Smooth muscle cell (in vitro differentiated cells): Measurements from ENCODE around the gene CDK12. TPM values are rescaled to one million over a fixed set of nuclear protein-coding genes. Genes with fewer than 3 reads are reported as not detected.
A peak's percentile ranks its signal among the peaks of the same experiment; 100 is the strongest.
"Not testable (repeated sequence)": the region's sequence is repeated elsewhere in the genome, so short reads cannot be mapped to it uniquely, and the experiment has no call there.

ENCODE experiments used
- DNase-seq: peaks from one replicate; lab custom pipeline; 2025; ENCODE audit not compliant: unreplicated experiment; lab: John Stamatoyannopoulos, UW
- H2AFZ ChIP-seq: fragments of 200-600 bp; sonication (generic); 2 replicates; pipeline ENCODE4 v1.6.0; 2016; ENCODE audit warnings: antibody characterized with exemption, low read depth, mild to moderate bottlenecking
- H3F3A ChIP-seq: fragments of 200-600 bp; sonication (generic); 2 replicates; pipeline ENCODE4 v1.6.0; 2017; ENCODE audit warnings: antibody characterized with exemption, low read depth
- H3K27ac ChIP-seq: fragments of 200-600 bp; sonication (generic); 2 replicates; pipeline ENCODE4 v1.5.1; 2016; ENCODE audit warnings: low read depth, mild to moderate bottlenecking
- H3K27me3 ChIP-seq: fragments of 200-600 bp; sonication (generic); 2 replicates; pipeline ENCODE4 v1.6.1; 2016; ENCODE audit warnings: low read depth, mild to moderate bottlenecking
- H3K36me3 ChIP-seq: fragments of 200-600 bp; sonication (generic); 2 replicates; pipeline ENCODE4 v1.5.1; 2016; ENCODE audit warnings: low read depth
- H3K4me1 ChIP-seq: fragments of 200-600 bp; sonication (generic); 2 replicates; pipeline ENCODE4 v1.5.1; 2016; ENCODE audit warnings: low read depth
- H3K4me2 ChIP-seq: fragments of 200-600 bp; sonication (generic); 2 replicates; pipeline ENCODE4 v1.6.0; 2016; ENCODE audit warnings: mild to moderate bottlenecking
- H3K4me3 ChIP-seq: fragments of 200-600 bp; sonication (generic); 2 replicates; pipeline ENCODE4 v1.5.1; 2016; ENCODE audit warnings: mild to moderate bottlenecking
- H3K79me2 ChIP-seq: fragments of 200-600 bp; sonication (generic); 2 replicates; pipeline ENCODE4 v1.6.0; 2016; ENCODE audit warnings: low read depth, mild to moderate bottlenecking
- H3K9ac ChIP-seq: fragments of 200-600 bp; sonication (generic); 2 replicates; pipeline ENCODE4 v1.6.0; 2016; ENCODE audit warnings: low read depth
- H3K9me3 ChIP-seq: fragments of 200-600 bp; sonication (generic); replicated peaks from 2 replicates; pipeline ENCODE4 v1.5.1; 2016; ENCODE audit warnings: low read depth
- H4K20me1 ChIP-seq: fragments of 200-600 bp; sonication (generic); 2 replicates; pipeline ENCODE4 v1.6.0; 2016; ENCODE audit warnings: low read depth
- WGBS: methylation state at CpG from one replicate; pipeline ENCODE4 v1.1.7; 2016; ENCODE audit warnings: low lambda C conversion rate; 5-methylcytosine and 5-hydroxymethylcytosine counted together
- polyA plus RNA-seq: library from polyadenylated mRNA; unstranded; fragments of >200 nt; fragmentation: Nextera tagmentation; extraction: Ambion mirVana; gene quantifications from 2 replicates; pipeline ENCODE4 v1.2.1, GENCODE V29; 2016
- total RNA-seq: library from RNA; depleted of rRNA; stranded (reverse); fragments of >200 nt; gene quantifications from 2 replicates; pipeline ENCODE4 v1.2.3, GENCODE V29; 2014
- TF ChIP-seq, protein P1 (sequence below): fragments of 200-600 bp; sonication (generic); IDR thresholded peaks from 2 replicates; pipeline ENCODE4 v1.5.1; 2017; ENCODE audit warnings: borderline replicate concordance, mild to moderate bottlenecking, antibody characterized with exemption; ENCODE audit not compliant: insufficient read depth, poor library complexity, severe bottlenecking

Gene CDK12
- 31.9 and 37.7 TPM in 2 replicates for total RNA-seq
- 5.8 and 7.1 TPM in 2 replicates for polyA plus RNA-seq

- Histone ChIP-seq H3F3A (no peaks in the 10 kb centered on the region), H3K4me3 (peak within 1 kb of the TSS; percentile 80), H3K9ac (peak within 1 kb of the TSS; percentile 99), H3K4me1 (peaks cover 14% of the 10 kb centered on the region), H3K79me2 (peaks cover 45% of the 10 kb centered on the region), H3K9me3 (no peaks in the 10 kb centered on the region), H3K36me3 (no peaks in the 10 kb centered on the region), H3K4me2 (peak within 1 kb of the TSS; percentile 92), H3K27me3 (no peaks in the 10 kb centered on the region), H4K20me1 (peaks cover 44% of the 10 kb centered on the region), H2AFZ (peak within 1 kb of the TSS; percentile 98), H3K27ac (peak within 1 kb of the TSS; percentile 98)
- DNase-seq = peak; percentile 84
- 3% methylated on average over 46 of the region's 51 CpGs for WGBS
- TF ChIP-seq, protein P1, sequence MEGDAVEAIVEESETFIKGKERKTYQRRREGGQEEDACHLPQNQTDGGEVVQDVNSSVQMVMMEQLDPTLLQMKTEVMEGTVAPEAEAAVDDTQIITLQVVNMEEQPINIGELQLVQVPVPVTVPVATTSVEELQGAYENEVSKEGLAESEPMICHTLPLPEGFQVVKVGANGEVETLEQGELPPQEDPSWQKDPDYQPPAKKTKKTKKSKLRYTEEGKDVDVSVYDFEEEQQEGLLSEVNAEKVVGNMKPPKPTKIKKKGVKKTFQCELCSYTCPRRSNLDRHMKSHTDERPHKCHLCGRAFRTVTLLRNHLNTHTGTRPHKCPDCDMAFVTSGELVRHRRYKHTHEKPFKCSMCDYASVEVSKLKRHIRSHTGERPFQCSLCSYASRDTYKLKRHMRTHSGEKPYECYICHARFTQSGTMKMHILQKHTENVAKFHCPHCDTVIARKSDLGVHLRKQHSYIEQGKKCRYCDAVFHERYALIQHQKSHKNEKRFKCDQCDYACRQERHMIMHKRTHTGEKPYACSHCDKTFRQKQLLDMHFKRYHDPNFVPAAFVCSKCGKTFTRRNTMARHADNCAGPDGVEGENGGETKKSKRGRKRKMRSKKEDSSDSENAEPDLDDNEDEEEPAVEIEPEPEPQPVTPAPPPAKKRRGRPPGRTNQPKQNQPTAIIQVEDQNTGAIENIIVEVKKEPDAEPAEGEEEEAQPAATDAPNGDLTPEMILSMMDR = no peak
Measured at GRCh38 chr17:39461113-39461925, at the start of gene CDK12. CDK12 (plus strand) TSS chr17:39461486; CDS start chr17:39462072, 586 bp downstream.

- TF ChIP-seq, protein P1 = no peak
- DNase-seq = no peak
- Histone ChIP-seq H3K27ac (no peak overlapping the region), H2AFZ (no peak overlapping the region), H3K4me1 (no peaks in the 10 kb centered on the region), H3K9ac (no peak overlapping the region), H3K36me3 (peaks cover 28% of the 10 kb centered on the region), H3K4me3 (no peak overlapping the region), H3F3A (no peaks in the 10 kb centered on the region), H4K20me1 (no peaks in the 10 kb centered on the region), H3K4me2 (no peak overlapping the region), H3K9me3 (no peaks in the 10 kb centered on the region), H3K27me3 (no peaks in the 10 kb centered on the region), H3K79me2 (no peaks in the 10 kb centered on the region)
- 92% methylated on average over 1 of the region's 1 CpG for WGBS
Measured at GRCh38 chr17:39416141-39416540, 45.1 kb upstream of the CDK12 start.

DNA sequence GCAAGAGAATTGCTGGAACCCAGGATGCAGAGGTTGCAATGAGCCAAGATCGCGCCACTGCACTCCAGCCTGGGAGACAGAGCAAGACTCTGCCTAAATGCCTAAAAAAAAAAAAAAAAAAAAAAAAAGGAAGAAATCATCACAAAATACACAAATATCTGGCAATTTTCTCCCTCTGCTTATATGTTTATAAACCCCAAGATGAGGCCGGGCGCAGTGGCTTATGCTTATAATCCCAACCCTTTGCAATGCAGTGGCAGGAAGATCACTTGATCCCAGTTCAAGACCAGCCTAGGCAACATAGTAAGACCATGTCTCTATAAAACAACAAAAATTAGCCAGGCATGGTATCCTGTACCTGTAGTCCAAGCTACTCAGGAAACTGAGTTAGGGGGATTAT is 31.7 kb upstream of the CDK12 start:
- Histone ChIP-seq H3K4me1 (no peaks in the 10 kb centered on the region), H3K27me3 (no peaks in the 10 kb centered on the region), H3K79me2 (no peaks in the 10 kb centered on the region), H4K20me1 (peaks cover 6% of the 10 kb centered on the region), H3K36me3 (peaks cover 19% of the 10 kb centered on the region), H2AFZ (no peak overlapping the region), H3K9me3 (no peaks in the 10 kb centered on the region), H3K4me3 (no peak overlapping the region), H3K27ac (no peak overlapping the region), H3F3A (no peaks in the 10 kb centered on the region), H3K9ac (no peak overlapping the region), H3K4me2 (no peak overlapping the region)
- DNase-seq = no peak
- WGBS = 100% methylated on average over 4 of the region's 4 CpGs
- TF ChIP-seq, protein P1 = no peak

DNA sequence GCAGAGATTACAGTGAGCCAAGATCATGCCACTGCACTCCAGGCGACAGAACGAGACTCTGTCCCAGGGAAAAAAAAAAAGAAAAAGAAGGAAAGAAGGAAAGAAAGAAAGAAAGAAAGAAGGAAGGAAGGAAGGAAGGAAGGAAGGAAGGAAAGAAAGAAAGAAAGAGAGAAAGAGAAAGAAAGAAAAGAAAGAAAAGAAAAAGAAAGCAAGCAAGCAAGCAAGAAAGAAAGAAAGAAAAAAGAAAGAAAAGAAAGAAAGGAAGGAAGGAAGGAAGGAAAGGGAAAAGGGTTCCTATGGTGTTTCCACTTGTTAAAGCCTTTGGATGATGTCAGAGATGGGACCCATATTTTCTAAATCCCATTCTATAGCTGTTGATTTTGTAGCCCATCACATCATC is 21.4 kb upstream of the CDK12 start:
- WGBS = 100% methylated on average over 2 of the region's 2 CpGs
- H3K4me2 ChIP-seq, H3K4me3 ChIP-seq, H3K79me2 ChIP-seq, DNase-seq, H3K9me3 ChIP-seq, H3K27ac ChIP-seq, H3K9ac ChIP-seq, H2AFZ ChIP-seq, H3F3A ChIP-seq, H3K4me1 ChIP-seq, H4K20me1 ChIP-seq, H3K27me3 ChIP-seq: not testable (repeated sequence)
- H3K36me3 ChIP-seq = peaks cover 38% of the 10 kb centered on the region
